ENCODE measurements around the gene SBF2. TPM values are rescaled to one million over a fixed set of nuclear protein-coding genes. Genes with fewer than 3 reads are reported as not detected.
A peak's percentile ranks its signal among the peaks of the same experiment; 100 is the strongest.

SBF2 gene
- total and polyA plus RNA-seq, 9 of the 15 experiments (the other 6 are each of a cell fraction or from before 2014, with no cell fraction given) = 0.80 to 9.5 (median 5.0) TPM

DNA sequence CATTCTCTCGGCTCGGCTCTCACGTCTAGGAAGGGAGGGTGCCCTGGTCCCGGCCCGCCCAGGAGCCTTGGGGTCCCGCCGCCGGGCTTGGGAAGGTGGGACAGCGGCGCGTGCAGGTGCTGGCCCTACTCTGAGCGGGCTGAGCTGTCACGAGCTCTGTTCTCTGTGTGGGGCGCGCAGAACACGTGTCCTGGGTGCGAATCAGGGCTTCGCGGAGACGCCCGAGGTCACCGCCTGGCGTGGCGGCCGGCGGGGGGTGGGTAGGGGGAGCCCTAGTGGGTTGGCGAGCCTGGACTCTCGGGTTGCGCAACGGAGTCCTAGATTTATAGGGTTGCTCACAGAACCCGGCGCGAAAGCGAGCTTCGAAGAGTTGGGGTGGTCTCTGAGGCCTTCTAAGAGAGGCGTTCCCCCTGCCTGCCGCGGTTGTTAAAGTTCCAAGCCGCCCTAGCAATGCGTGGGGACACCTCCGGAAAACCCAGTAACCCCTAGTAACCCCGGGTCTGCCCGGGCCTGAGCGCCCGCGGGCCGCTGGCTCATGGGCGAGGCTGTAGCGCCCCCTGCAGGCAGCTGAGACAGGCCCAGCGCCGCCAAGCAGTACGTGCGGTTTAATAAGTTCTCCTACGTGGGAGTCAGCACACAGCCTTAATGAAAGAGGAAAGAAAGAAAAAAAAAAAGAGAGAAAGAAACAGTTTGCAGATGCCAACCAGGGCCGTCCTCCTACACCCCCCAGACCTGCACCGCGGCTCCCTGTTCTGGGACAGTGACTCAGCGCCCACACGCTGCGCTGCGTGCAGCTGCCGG lies 13.6 kb upstream of the SBF2 start (continued):
- TF ChIP-seq, protein P1, sequence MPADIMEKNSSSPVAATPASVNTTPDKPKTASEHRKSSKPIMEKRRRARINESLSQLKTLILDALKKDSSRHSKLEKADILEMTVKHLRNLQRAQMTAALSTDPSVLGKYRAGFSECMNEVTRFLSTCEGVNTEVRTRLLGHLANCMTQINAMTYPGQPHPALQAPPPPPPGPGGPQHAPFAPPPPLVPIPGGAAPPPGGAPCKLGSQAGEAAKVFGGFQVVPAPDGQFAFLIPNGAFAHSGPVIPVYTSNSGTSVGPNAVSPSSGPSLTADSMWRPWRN (IDR thresholded peaks at IDR 0.05; ENCODE audit: low read depth) = 0 out of 2 replicates have a peak, but pooled peaks have one; percentile 21
- TF ChIP-seq CREBBP (IDR thresholded peaks at IDR 0.05; ENCODE audit: low read depth, low read length) = no peak
- TF ChIP-seq, protein P2, sequence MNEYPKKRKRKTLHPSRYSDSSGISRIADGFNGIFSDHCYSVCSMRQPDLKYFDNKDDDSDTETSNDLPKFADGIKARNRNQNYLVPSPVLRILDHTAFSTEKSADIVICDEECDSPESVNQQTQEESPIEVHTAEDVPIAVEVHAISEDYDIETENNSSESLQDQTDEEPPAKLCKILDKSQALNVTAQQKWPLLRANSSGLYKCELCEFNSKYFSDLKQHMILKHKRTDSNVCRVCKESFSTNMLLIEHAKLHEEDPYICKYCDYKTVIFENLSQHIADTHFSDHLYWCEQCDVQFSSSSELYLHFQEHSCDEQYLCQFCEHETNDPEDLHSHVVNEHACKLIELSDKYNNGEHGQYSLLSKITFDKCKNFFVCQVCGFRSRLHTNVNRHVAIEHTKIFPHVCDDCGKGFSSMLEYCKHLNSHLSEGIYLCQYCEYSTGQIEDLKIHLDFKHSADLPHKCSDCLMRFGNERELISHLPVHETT (CRISPR knock-in tag; conservative IDR thresholded peaks at IDR 0.05 in 1 of 2, IDR thresholded peaks at IDR 0.05 in 1 of 2) = no peak
- no peak for TF ChIP-seq SMAD2 (IDR thresholded peaks at IDR 0.05; ENCODE audit: low read depth, low read length)
- TF ChIP-seq HEY1 (CRISPR knock-in tag; IDR thresholded peaks at IDR 0.05; ENCODE audit: borderline replicate concordance) = no peak
- TF ChIP-seq KLF16 (IDR thresholded peaks at IDR 0.05) = 0 out of 2 replicates have a peak, but pooled peaks have one; percentile 17
- TF ChIP-seq SNIP1 (IDR thresholded peaks at IDR 0.05; ENCODE audit: low read depth) = no peak
- TF ChIP-seq TAF15 (IDR thresholded peaks at IDR 0.05; ENCODE audit: low read depth, low read length) = no peak
- peak; percentile 91 for TF ChIP-seq CC2D1A (IDR thresholded peaks at IDR 0.05)
- no peak for TF ChIP-seq NR2F6 (CRISPR knock-in tag; IDR thresholded peaks at IDR 0.05)
- TF ChIP-seq SRSF3 (IDR thresholded peaks at IDR 0.05; ENCODE audit: insufficient read depth, low read length) = no peak
- peak; percentile 89 for TF ChIP-seq CXXC5 (CRISPR knock-in tag; IDR thresholded peaks at IDR 0.05)
- no peak for TF ChIP-seq GABPA (tag; conservative IDR thresholded peaks at IDR 0.05; ENCODE audit: low read depth)
- TF ChIP-seq KLF10 (CRISPR knock-in tag; IDR thresholded peaks at IDR 0.05) = no peak
- peak; percentile 96 for TF ChIP-seq NFE2 (IDR thresholded peaks at IDR 0.05; ENCODE audit: low read depth)
- no peak for TF ChIP-seq ZNF764 (CRISPR knock-in tag; IDR thresholded peaks at IDR 0.05; ENCODE audit: low read depth)
- TF ChIP-seq, protein P3, sequence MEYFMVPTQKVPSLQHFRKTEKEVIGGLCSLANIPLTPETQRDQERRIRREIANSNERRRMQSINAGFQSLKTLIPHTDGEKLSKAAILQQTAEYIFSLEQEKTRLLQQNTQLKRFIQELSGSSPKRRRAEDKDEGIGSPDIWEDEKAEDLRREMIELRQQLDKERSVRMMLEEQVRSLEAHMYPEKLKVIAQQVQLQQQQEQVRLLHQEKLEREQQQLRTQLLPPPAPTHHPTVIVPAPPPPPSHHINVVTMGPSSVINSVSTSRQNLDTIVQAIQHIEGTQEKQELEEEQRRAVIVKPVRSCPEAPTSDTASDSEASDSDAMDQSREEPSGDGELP (CRISPR knock-in tag; IDR thresholded peaks at IDR 0.05; ENCODE audit: borderline replicate concordance) = peak; percentile 87
- peak; percentile 79 for TF ChIP-seq SMARCE1 (IDR thresholded peaks at IDR 0.05)
- TF ChIP-seq JUND (IDR thresholded peaks at IDR 0.05; ENCODE audit: borderline replicate concordance, low read depth, low read length) = peak; percentile 78
- peak; percentile 72; the same call in 2 of the 3 replicates for TF ChIP-seq JUND (tag; IDR thresholded peaks at IDR 0.05; ENCODE audit: borderline replicate concordance, low read depth, low read length)
- TF ChIP-seq ZFPM2 (CRISPR knock-in tag; IDR thresholded peaks at IDR 0.05) = no peak
- TF ChIP-seq, protein P4, sequence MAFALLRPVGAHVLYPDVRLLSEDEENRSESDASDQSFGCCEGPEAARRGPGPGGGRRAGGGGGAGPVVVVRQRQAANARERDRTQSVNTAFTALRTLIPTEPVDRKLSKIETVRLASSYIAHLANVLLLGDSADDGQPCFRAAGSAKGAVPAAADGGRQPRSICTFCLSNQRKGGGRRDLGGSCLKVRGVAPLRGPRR (CRISPR knock-in tag; IDR thresholded peaks at IDR 0.05) = no peak
- TF ChIP-seq, protein P5, sequence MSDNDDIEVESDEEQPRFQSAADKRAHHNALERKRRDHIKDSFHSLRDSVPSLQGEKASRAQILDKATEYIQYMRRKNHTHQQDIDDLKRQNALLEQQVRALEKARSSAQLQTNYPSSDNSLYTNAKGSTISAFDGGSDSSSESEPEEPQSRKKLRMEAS (CRISPR knock-in tag; IDR thresholded peaks at IDR 0.05) = peak; percentile 37; the same call in 1 of the 2 replicates
- TF ChIP-seq NELFE (IDR thresholded peaks at IDR 0.05; ENCODE audit: insufficient read depth, insufficient read length) = no peak
- TF ChIP-seq YBX1 (IDR thresholded peaks at IDR 0.05) = no peak
- no peak for TF ChIP-seq ETV5 (CRISPR knock-in tag; IDR thresholded peaks at IDR 0.05; ENCODE audit: low read depth)
